HG02973 (cell line): ENCODE measurements around the gene ANAPC10.
"Not testable (repeated sequence)": the region's sequence is repeated elsewhere in the genome, so short reads cannot be mapped to it uniquely, and the experiment has no call there.

Experiments used
- ATAC-seq: cut with Tn5 transposase; IDR thresholded peaks from one replicate; pipeline ENCODE4 v1.9.1; 2021; ENCODE audit warnings: moderate library complexity; ENCODE audit not compliant: unreplicated experiment

ANAPC10 gene

GRCh38 chr4:145012841-145013240 is 85.2 kb downstream of the ANAPC10 start:
- no peak for ATAC-seq

GRCh38 chr4:145011636-145012035 is 86.4 kb downstream of the ANAPC10 start:
- ATAC-seq, result no peak

- ATAC-seq, result not testable (repeated sequence)
Measured at GRCh38 chr4:145010315-145010714, 87.7 kb downstream of the ANAPC10 start.

- ATAC-seq, result no peak
Measured at GRCh38 chr4:145003675-145004074, 94.3 kb downstream of the ANAPC10 start.

GRCh38 chr4:145001635-145002034 is 96.4 kb downstream of the ANAPC10 start:
- no peak for ATAC-seq

- not testable (repeated sequence) for ATAC-seq
Measured at GRCh38 chr4:145000656-145001055, 97.3 kb downstream of the ANAPC10 start.

- ATAC-seq, result no peak
Measured at GRCh38 chr4:144989306-144989705, 108.7 kb downstream of the ANAPC10 start.

- ATAC-seq, result no peak
Measured at GRCh38 chr4:144985531-144985930, 112.5 kb downstream of the ANAPC10 start.

- ATAC-seq, result no peak
Measured at GRCh38 chr4:144985014-144985413, 113.0 kb downstream of the ANAPC10 start.

GRCh38 chr4:144984241-144984640 is 113.8 kb downstream of the ANAPC10 start:
- no peak for ATAC-seq

- ATAC-seq, result no peak
Measured at GRCh38 chr4:144975718-144976117, 122.3 kb downstream of the ANAPC10 start.

- ATAC-seq, result peak; percentile 53
Measured at GRCh38 chr4:144970597-144970996, 127.4 kb downstream of the ANAPC10 start.

- no peak for ATAC-seq
Measured at GRCh38 chr4:144969821-144970220, 128.2 kb downstream of the ANAPC10 start.

- ATAC-seq, result no peak
Measured at GRCh38 chr4:144968606-144969005, 129.4 kb downstream of the ANAPC10 start.

- peak; percentile 87 for ATAC-seq
Measured at GRCh38 chr4:144967161-144967560, 130.8 kb downstream of the ANAPC10 start.

- no peak for ATAC-seq
Measured at GRCh38 chr4:144962300-144962699, 135.7 kb downstream of the ANAPC10 start.

- ATAC-seq, result no peak
Measured at GRCh38 chr4:144955104-144955503, 142.9 kb downstream of the ANAPC10 start.

GRCh38 chr4:144954230-144954629 is 143.8 kb downstream of the ANAPC10 start:
- ATAC-seq, result no peak

- ATAC-seq, result no peak
Measured at GRCh38 chr4:144948421-144948820, 149.6 kb downstream of the ANAPC10 start.

- no peak for ATAC-seq
Measured at GRCh38 chr4:144948009-144948408, 150.0 kb downstream of the ANAPC10 start.
